NCI-H1930 (cell line): ENCODE data around the gene PIK3CB.
"Not testable (repeated sequence)": the region's sequence is repeated elsewhere in the genome, so short reads cannot be mapped to it uniquely, and the experiment has no call there.

Experiments used
- DNase-seq, 2 experiments: peaks; one replicate each; lab custom pipeline; 2025; lab: John Stamatoyannopoulos, UW

PIK3CB gene

DNA sequence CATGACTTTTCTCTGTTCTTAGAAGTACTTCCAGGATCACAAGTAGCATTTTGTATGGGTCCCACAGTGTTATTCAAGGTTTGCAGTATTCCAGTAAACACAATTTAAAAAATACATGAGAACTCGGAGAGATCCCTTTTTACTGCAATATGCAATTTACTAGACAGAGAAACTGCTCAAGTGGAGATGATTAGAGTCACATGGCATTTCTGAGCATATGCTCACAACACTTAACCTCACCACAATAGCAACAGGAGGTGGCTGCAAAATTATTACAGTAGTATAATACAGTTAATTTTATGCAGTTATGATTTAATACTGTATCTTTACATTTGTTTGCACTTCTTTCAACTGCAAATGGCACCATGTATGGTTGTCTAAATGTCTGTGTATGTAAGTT lies 87.5 kb downstream of the PIK3CB start:
- DNase-seq: no peak

DNA sequence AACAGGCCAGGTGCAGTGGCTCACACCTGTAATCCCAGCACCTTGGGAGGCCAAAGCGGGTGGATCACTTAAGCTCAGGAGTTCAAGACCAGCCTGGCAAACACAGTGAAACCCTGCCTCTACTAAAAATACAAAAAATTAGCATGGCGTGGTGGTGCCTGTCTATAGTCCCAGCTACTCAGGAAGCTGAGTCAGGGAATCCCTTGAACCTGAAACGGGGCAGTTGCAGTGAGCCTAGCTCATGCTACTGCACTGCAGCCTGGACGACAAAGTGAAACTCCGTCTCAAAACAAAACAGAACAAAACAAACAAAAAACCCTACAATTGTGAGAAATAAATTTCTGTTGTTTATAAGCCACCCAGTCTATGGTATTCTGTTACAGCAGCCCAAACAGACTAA lies 94.7 kb downstream of the PIK3CB start:
- DNase-seq: no peak

DNA sequence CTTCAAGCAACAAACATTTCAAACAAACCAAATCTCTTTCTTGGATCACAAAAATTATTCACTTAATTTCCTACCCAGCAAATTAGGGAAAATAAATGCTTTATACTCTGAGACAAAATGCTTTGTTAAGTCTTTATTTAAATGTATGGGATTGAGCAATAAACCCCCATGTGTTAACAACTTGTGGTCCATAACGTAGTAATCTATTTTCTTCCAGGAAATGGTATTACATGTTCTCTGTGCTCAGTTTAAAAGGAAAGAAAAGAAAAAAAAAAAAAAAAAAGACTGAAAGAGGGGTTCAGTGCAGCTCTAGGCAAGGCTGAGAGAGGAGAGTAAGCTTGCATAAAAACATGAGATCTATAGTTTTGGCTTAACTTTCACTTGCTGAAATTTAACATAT lies 102.3 kb downstream of the PIK3CB start:
- DNase-seq: no peak

DNA sequence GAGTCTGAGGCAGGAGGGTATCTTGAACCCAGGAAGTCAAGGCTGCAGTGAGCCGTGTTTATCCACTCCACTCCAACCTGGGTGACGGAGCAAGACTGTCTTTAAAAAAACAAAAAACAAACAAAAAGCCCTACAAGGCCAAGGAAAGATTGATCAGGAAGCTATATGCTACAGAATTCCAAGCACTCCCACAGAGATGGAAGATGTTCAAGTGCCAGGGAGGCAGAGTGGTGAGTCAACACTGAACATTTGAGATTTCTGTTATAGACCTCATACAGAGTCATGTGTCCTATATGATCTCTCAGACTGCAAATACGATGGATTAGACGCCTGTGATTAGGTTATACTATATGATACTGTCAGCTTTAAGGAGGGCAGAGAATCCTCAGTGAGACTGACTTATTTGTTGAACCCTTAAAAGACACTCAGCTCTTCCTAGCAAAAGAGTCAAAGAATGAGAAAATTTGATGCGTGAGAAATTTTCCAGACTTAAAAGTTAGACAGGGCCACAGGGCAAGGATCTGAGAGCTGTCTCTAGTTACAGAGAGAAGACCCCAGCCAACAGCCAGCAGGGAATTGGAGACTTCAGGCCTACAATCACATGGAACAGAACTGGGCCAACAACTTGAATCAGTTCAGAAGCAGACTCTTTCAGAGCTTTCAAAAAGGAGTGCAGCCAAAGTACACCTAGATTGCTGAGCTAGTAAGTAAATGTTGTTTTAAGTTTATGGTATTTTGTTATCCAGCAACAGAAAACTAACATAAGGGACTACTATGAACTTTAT lies 107.6 kb downstream of the PIK3CB start:
- DNase-seq: no peak

DNA sequence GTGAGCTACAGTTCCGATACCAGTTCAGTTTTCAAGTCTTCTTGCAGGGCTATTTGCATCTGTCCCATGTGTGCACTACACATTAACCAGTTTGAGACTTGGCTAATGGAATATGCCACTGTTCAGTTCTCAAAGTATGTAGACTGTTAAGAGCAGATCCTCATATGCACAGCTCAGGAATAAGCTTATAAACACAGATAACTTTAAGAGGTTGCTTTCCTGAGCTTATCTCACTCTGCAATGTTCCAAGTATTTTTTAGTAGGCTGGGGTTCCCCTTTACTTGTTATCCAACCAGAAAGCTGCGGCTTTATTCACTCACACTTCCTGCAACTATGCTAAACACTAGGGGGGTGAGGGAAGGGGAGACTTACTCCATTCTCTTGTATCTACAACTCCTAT lies 108.7 kb downstream of the PIK3CB start:
- DNase-seq: not testable (repeated sequence)

DNA sequence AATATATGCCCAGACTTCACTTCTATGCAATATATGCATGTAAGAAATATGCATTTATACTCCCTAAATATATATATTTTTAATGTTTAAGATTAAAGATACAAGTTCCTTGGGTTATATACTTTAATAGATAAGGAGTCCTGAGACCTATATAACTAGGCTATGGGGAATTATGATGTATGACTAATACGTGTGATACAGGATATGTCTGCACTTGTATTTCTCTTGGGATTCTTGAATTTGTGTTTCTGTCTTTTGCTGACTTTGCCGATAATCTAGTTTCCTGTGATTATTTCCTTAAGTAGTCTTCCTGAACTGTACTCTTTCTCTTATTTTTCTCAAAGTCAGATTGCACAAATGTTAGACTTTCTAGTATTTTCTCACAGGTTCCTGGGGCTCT lies 109.6 kb downstream of the PIK3CB start:
- DNase-seq: no peak

DNA sequence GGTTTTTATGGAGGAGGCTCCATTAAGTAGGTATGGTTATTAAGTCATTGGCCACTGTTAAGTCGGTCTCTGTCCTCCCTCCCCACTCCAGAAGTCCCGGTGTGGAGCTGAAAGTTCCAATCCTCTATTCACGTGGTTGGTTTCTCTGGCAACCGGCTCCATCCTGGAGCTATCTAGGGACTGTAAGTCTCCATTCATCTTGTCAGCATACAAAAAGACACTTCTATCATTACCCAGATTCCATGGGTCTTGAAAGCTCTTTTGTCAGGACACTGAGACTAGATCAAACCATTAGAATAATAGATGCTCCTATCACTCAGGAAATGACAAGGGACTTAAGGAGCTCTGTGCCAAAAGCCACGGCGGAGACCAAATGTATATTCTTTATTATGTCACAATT lies 110.3 kb downstream of the PIK3CB start:
- no peak for DNase-seq

DNA sequence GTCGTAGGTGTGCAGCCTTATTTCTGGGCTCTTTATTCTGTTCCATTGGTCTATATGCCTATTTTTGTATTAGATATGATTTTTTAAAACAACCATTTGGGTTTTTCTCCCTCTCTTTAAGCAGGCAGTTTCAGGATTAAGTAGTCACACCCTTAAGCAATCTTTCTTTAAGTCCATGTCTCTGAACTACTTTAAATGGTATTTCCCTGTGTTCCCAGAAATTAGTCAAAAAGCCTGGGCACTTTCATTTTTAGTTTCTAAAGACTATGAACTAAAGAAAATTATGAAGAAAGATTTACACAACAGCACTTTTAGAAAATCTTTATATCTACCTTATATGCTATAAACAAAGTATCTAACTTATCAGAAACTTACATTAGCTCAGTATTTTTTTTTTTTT lies 115.9 kb downstream of the PIK3CB start:
- no peak for DNase-seq

DNA sequence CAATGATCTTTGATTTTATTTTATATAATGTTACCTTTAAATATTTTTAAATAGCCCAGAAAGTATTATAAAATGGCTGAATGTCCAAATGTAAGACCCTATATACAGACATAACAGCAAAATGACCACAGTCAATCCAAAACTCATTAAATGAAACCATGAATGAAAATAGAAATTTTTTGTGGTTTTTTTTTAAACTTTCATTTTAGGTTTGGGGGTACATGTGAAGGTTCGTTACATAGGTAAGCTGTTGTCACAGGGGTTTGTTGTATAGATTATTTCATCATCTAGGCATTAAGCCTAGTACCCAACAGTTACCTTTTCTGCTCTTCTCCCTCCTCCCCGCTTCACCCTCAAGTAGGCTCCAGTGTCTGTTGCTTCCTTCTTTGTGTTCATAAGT lies 117.4 kb downstream of the PIK3CB start:
- no peak for DNase-seq

DNA sequence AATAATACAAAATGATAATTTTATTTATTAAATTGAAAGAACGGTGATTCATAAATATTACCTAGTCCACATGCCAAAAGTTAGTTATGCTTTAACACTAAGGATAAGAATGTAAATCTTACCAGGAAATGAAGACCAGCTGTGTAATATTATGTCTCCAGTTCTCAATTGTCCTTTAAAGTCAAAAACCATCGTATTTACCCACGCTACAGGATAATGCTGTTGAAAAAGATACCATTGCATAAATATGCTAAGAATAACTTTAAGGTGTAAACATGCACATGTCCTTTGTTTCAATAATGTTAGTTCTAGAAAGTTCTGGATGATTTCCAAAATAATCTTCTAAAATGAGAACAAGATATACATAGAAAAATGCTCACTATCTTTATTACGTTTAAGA lies 122.6 kb downstream of the PIK3CB start:
- DNase-seq: no peak

DNA sequence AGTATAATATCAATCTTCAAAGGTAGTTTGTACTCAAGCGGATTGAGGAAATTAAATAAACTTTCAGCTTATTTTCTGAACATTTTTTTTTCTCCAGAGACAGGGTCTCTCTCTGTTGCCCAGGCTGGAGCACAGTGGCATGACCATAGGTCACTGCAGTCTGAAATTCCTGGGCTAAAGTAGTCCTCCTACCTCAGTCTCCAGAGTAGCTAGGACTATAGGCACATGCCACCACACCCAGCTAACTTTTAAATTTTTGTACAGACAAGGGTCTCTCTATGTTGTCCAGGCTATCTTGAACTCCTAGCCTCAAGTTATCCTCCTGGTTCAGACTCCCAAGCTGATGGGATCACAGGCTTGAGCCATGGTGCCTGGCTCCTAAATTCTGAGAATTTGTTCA lies 129.1 kb downstream of the PIK3CB start:
- DNase-seq: no peak

DNA sequence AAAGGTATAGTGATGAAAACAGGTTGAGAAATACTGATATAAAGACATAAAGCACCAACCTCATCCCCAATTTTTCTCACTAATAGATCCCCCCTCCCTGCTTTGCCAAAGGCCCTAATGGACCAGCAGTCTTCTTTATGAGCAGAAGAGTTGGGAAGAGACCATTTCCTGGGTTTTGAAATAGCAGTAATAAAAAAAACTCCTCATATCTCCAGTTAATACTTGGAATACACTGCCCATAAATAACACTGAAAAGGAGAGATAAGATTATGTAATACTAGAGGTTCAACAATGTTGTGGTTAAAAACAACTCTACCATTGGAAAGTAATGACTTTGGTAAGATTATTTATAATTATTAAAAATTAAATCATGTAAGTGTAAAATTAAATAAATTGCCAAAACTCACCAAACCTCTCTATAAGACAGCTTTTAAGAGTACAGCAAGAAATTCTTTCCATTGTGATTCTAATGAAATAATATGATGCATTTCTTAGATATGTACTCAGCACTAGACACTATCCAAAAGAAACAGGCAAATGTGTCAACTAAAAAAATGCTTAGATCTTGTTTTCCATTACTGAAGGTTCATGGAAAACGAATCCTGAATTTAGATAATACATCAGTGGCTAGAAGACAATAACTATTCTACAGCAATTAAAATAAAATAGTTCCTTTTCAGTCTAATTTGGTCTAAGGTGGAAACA lies 137.9 kb downstream of the PIK3CB start:
- DNase-seq: no peak

DNA sequence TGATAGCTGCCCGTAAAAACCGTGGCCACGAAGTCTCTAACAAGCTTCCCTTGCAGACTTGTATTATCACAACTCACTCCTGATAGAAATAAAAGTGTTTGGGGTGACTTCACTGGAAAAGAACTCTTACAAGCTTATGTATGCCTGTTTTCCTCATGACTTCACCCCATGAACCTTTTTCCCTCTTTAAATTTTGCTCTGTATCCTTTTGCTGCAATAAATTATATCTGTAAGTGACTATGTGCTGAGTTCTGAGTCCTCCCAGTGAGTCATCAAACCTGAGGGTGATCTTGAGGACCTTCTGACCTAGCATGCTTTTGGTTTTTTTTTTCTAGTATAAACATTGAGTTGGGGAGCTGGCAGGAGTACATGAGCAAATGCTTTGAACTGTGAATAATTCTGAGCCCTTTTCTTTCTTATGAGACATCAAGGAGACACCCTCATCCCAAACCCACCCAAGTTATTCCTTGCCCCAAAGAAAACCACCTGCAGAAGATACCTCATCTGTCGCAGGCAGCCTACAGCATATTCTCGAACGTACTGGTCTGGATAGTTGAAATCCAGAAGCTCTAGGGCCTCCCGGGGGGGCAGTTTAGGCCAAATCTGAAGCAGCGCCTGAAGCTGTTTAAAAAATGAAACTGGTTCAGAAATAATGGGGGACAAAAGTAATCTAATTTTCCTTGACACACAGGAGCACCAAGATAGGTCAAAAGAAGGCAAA lies 140.3 kb downstream of the PIK3CB start:
- DNase-seq: no peak

DNA sequence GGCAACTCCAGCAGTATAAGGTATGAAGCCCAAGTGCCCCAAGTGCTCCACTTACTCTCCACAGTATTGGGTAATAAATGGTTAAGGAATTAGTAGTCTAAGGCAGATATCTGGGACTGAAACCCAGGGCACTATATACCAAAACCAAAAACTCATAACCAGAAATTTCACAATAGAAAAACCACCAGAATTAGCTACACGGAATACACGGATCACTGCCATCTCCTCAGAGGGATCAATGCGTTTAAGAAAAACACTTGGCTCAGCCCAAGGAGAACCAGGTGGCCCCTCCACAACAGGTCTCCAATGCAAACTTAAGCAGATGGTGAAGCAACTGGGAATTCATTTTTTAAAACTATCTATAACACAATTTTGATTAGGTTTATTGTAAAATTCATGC lies 142.6 kb downstream of the PIK3CB start:
- DNase-seq: no peak

DNA sequence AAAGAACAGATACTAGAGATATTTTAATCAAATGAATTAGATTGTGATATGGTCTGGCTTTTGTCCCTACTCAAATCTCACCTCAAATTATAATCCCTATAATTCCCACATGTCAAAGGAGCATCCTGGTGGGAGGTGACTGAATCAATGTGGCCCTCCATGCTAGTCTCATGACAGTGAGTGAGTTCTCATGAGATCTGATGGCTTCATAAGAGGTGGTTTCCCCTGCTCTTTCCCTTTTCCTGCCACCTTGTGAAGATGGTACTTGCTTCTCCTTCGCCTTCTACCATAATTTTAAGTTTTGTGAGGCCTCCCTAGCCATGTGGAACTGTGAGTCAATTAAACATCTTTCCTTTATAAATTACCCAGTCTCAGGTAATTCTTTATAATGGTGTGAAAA lies 143.4 kb downstream of the PIK3CB start:
- DNase-seq: no peak

DNA sequence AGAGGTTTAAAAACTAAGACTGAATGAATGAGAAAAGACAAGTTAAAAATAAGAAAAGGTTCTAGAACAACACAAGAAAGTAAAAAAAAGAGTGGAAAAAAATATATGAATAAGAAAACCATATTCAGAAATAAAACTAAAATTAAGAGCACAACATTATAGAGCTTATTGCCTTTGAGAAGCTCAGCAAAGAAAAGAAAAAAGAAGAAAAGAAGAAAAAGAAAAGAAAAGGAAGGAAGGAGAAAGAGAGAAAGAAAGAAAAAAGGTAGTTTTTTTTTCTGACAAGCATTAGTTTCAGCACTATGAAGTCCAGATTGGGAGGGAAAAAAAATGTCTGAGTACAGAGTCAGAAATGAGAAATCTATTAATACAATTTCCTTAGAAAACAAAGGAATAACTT lies 144.7 kb downstream of the PIK3CB start:
- DNase-seq: no peak

DNA sequence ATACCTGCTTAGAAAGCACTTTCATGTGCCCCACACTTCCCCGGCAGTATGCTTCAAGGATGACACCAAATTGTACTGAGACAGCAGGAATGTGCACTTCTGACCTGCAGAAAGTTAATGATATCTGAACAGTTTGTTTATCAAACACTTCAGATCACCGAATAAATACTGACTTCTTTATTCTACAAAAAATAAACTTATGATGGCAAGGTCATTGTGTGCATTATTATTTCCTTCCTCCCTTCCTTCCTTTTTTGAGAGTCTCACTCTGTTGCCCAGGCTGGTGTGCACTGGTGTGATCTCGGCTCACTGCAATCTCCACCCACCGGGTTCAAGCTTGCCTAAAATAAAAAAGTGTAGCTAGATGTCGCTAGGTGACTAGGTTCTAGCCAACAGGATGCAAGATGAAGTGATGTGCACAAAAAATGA lies 145.8 kb downstream of the PIK3CB start:
- DNase-seq: no peak

DNA sequence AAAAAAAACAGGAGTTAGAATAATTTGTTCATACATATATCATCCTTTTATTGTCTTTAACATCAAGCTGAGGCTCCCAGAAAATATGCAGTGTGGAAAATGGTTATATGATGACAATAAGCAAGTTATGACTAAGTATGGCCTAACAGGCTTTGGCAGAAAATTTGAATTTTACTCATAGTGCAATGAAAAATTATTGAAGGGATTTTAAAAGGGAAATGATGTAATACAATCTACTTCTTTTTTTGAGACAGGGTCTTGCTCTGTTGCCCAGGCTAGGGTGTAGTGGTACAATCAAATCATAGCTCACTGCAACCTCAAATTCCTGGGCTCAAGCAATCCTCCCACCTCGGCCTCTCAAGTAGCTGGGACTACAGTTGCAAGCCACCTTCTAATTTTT lies 147.5 kb downstream of the PIK3CB start:
- no peak for DNase-seq

DNA sequence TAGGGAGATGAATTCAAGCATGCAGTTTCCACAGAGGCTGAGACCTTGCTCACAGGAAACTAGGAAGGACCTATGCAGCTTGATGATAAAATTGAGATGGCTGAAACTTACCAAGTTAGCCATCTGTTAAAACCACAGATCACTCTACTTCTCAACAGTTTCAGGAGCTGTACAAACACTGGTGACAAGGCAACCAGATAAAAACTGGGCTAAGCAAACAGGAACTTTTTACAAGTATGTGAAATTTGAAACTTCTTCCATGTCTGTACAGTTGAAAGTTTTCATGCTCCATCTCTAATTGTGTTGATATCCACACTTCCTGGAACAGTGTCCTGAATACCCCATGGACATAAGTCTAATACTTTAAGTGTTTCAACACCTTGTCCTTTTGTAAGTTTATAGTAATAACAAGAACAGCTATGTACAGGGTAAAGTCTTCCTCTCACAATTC lies 147.9 kb downstream of the PIK3CB start:
- no peak for DNase-seq

DNA sequence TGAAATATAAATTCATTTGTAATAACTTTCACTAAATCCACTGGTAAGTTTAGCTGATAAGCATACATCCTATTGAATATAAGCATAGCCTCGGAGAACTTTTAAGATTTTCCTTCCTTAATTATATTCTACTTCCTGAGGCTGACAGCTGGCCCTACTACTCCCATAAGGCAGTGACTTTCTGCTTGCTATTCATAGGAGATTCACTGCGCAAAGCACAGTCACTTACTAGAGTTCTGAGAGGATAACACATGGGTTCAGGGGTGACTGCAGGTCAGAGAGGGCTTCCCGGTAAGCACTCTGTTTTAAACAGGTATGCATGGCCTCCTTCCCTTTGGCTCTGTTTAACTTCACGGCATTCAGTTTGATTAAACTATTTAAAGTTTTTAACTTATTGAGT lies 150.3 kb downstream of the PIK3CB start:
- DNase-seq: no peak

DNA sequence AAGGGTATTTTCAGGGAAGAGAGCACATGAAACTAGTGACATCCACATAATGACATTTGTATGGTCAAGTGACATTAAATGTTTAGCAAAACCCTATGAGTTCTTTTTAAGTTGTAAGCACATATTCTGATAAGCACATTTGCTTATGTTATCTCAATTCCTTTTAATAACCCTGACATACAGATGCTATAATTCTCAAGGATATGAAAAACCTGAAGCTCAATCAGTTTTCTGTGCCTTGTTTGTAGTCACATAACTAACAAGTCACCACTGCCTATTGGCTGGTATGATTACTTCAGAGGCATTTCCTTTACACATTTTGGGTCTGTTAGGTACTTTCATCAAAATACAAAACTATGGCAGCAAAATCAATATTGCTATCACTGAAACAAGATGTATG lies 152.1 kb downstream of the PIK3CB start:
- no peak for DNase-seq

DNA sequence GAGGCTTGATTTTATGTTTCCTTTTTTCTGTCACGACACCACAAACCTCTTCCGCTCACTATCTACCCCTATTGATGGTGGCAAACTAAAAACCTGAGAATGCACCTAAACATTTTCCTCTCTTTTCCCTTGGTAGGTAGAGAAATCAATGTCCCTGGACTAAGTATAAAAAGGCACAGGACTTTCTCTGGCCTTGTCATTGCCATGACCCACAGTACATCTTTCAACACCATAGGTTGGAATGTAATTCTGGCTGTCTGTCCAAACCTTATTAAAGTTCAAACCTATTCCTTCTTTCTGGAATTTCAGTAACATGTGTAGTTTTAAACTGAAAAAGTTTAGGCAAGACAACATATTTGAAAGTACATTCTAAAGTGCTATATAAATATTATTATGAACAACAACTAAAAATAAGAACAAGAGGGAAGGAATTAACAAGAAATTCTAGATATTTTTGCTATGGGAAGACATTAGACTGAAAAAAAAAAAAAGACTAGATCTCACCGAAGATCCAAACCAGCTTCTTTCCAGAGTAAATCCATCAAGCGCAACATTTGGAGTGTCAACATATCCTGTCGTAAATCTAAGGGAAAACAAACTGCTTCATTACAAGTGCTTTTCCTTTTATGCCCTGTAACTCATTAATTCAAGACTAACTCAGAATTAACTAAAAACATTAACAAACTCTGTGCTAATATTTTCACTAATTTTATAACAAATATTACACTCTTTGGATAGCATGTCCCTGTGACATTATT lies 153.1 kb downstream of the PIK3CB start:
- DNase-seq: no peak
